H1 (cell line): ENCODE results near the gene DIAPH1. TPM values are rescaled to one million over a fixed set of nuclear protein-coding genes. Genes with fewer than 3 reads are reported as not detected.

Source experiments
- CTCF ChIA-PET: fragments of 300-600 bp; sonication (Branson Sonifier 250); formaldehyde crosslinking; loops from one replicate; lab custom pipeline; 2021; ENCODE audit not compliant: partially characterized antibody; lab: Charles Lee
- POLR2A ChIA-PET: fragments of 300-600 bp; sonication (Branson Sonifier 250); formaldehyde crosslinking; loops from one replicate; lab custom pipeline; 2021; ENCODE audit warnings: inconsistent platforms; ENCODE audit not compliant: partially characterized antibody; lab: Charles Lee
- DNase-seq, 2 experiments: peaks; one replicate each; pipeline versions ENCODE4 v3.0.0 to v3.0.0-alpha.2; 2010 to 2022; ENCODE audit warnings: low spot score in 2 of 2, low read depth in 1 of 2, mixed read lengths in 1 of 2
- FAIRE-seq: peaks from 2 replicates; lab custom pipeline; 2011; peaks lifted over from hg19 to GRCh38; lab: Jason Lieb, UNC
- H2AFZ ChIP-seq: 2 replicates; pipeline ENCODE4 v1.8.1; 2012; ENCODE audit warnings: low read length, inconsistent platforms
- H2AK5ac ChIP-seq: 2 replicates; pipeline ENCODE4 v1.6.1; 2013; ENCODE audit warnings: low read depth, low read length
- H2BK120ac ChIP-seq: replicated peaks from 2 replicates; pipeline ENCODE3; 2013; ENCODE audit warnings: low read depth, low read length, inconsistent platforms
- H2BK12ac ChIP-seq: 2 replicates; pipeline ENCODE4 v1.6.1; 2013; ENCODE audit warnings: low read depth, low read length
- H2BK15ac ChIP-seq: 2 replicates; pipeline ENCODE4 v1.6.1; 2013; ENCODE audit warnings: low read length
- H2BK20ac ChIP-seq: 2 replicates; pipeline ENCODE4 v1.6.1; 2013; ENCODE audit warnings: low read length
- H2BK5ac ChIP-seq: 2 replicates; pipeline ENCODE4 v1.6.1; 2013; ENCODE audit warnings: low read depth, low read length
- H3K14ac ChIP-seq: 2 replicates; pipeline ENCODE4 v1.6.1; 2013; ENCODE audit warnings: inconsistent platforms; ENCODE audit not compliant: insufficient read length
- H3K18ac ChIP-seq: 2 replicates; pipeline ENCODE4 v1.6.1; 2013; ENCODE audit warnings: low read length; ENCODE audit errors: extremely low read depth
- H3K23ac ChIP-seq: 2 replicates; pipeline ENCODE4 v1.6.1; 2013; ENCODE audit warnings: inconsistent platforms; ENCODE audit not compliant: insufficient read length
- H3K23me2 ChIP-seq: 2 replicates; pipeline ENCODE4 v1.6.1; 2013; ENCODE audit warnings: low read depth, low read length
- H3K27ac ChIP-seq: 2 replicates; pipeline ENCODE4 v1.6.1; 2011; ENCODE audit warnings: low read depth, low read length, inconsistent platforms
- H3K27me3 ChIP-seq, 4 experiments: replicated peaks in 1 of 4; 1 replicate in 1 of 4; 2 replicates in 3 of 4; pipeline versions ENCODE4 v1.6.1 to v1.8.1; 2011 to 2013; ENCODE audit warnings: low read length in 3 of 4, mild to moderate bottlenecking in 3 of 4, inconsistent platforms in 2 of 4, mixed read lengths in 2 of 4, moderate library complexity in 1 of 4; ENCODE audit not compliant: control insufficient read depth in 3 of 4, insufficient read depth in 3 of 4; ENCODE audit errors: extremely low read depth in 1 of 4
- H3K36me3 ChIP-seq, 4 experiments: 2 replicates each; pipeline versions ENCODE4 v1.6.1 to v1.8.1; 2011 to 2013; ENCODE audit warnings: mild to moderate bottlenecking in 4 of 4, low read length in 3 of 4, moderate library complexity in 2 of 4, control low read depth in 1 of 4, inconsistent platforms in 1 of 4; ENCODE audit not compliant: insufficient read depth in 4 of 4, control insufficient read depth in 2 of 4
- H3K4ac ChIP-seq: replicated peaks from 2 replicates; pipeline ENCODE3; 2013; ENCODE audit warnings: low read length, low read depth, mixed read lengths, inconsistent platforms; ENCODE audit not compliant: insufficient read length
- H3K4me1 ChIP-seq, 4 experiments: replicated peaks in 1 of 4; 1 replicate in 1 of 4; 2 replicates in 3 of 4; pipeline versions ENCODE4 v1.6.1 to v1.8.1; 2011 to 2013; ENCODE audit warnings: low read length in 3 of 4, inconsistent platforms in 2 of 4, mixed read lengths in 1 of 4; ENCODE audit not compliant: insufficient read depth in 4 of 4, control insufficient read depth in 3 of 4
- H3K4me2 ChIP-seq, 2 experiments: 2 replicates each; pipeline versions ENCODE4 v1.6.1 to v1.8.1; 2011 to 2013; ENCODE audit warnings: low read depth in 2 of 2, low read length in 2 of 2, control low read depth in 1 of 2, inconsistent platforms in 1 of 2, mild to moderate bottlenecking in 1 of 2; ENCODE audit not compliant: insufficient read depth in 1 of 2
- H3K4me3 ChIP-seq, 4 experiments: fragments of 200-600, 300-600 bp in 1 of 4; sonication (generic), shearing (Covaris generic), sonication (Bioruptor Twin) in 1 of 4; 2 replicates each; pipeline versions ENCODE4 v1.5.1 to v1.8.1; 2011 to 2016; ENCODE audit warnings: low read length in 4 of 4, low read depth in 3 of 4, control low read depth in 2 of 4, inconsistent platforms in 2 of 4, mild to moderate bottlenecking in 2 of 4, mixed read lengths in 1 of 4, moderate library complexity in 1 of 4; ENCODE audit not compliant: insufficient read depth in 2 of 4; ENCODE audit errors: extremely low read depth in 1 of 4
- H3K56ac ChIP-seq: replicated peaks from 2 replicates; pipeline ENCODE3; 2013; ENCODE audit warnings: low read depth, mild to moderate bottlenecking, mixed read lengths, low read length, inconsistent platforms; ENCODE audit not compliant: insufficient read length
- H3K79me1 ChIP-seq: 2 replicates; pipeline ENCODE4 v1.6.1; 2013; ENCODE audit warnings: low read depth, low read length, control low read depth
- H3K79me2 ChIP-seq, 2 experiments: 2 replicates each; pipeline versions ENCODE4 v1.6.1 to v1.8.1; 2012 to 2013; ENCODE audit warnings: low read length in 2 of 2, mild to moderate bottlenecking in 2 of 2, inconsistent platforms in 1 of 2; ENCODE audit not compliant: insufficient read depth in 2 of 2, control insufficient read depth in 1 of 2
- H3K9ac ChIP-seq, 4 experiments: replicated peaks in 1 of 4; 1 replicate in 1 of 4; 2 replicates in 3 of 4; pipeline versions ENCODE4 v1.6.1 to v1.8.1; 2011 to 2013; ENCODE audit warnings: low read depth in 3 of 4, low read length in 3 of 4, control low read depth in 2 of 4, mild to moderate bottlenecking in 2 of 4, moderate library complexity in 2 of 4, inconsistent platforms in 1 of 4; ENCODE audit errors: extremely low read depth in 1 of 4
- H3K9me3 ChIP-seq, 2 experiments: 2 replicates each; pipeline versions ENCODE4 v1.6.1 to v1.8.1; 2012 to 2013; ENCODE audit warnings: mild to moderate bottlenecking in 2 of 2, moderate library complexity in 2 of 2, control low read depth in 1 of 2, inconsistent platforms in 1 of 2, low read depth in 1 of 2, low read length in 1 of 2, mixed read lengths in 1 of 2; ENCODE audit not compliant: insufficient read depth in 2 of 2
- H4K20me1 ChIP-seq, 2 experiments: replicated peaks in 1 of 2; 2 replicates each; pipeline versions ENCODE3 to v1.8.1; 2011 to 2013; ENCODE audit warnings: inconsistent platforms in 2 of 2, low read length in 2 of 2, mild to moderate bottlenecking in 1 of 2; ENCODE audit not compliant: insufficient read depth in 2 of 2, control insufficient read depth in 1 of 2
- H4K5ac ChIP-seq: 2 replicates; pipeline ENCODE4 v1.6.1; 2013; ENCODE audit warnings: low read length, low read depth, mixed read lengths, inconsistent platforms; ENCODE audit not compliant: insufficient read length
- H4K8ac ChIP-seq: 2 replicates; pipeline ENCODE4 v1.8.0; 2013; ENCODE audit warnings: mild to moderate bottlenecking, moderate library complexity, low read length, inconsistent platforms; ENCODE audit not compliant: insufficient read depth; ENCODE audit errors: extremely low read depth
- H4K91ac ChIP-seq: replicated peaks from 2 replicates; pipeline ENCODE3; 2013; ENCODE audit warnings: low read length, mixed read lengths, inconsistent platforms; ENCODE audit not compliant: insufficient read length
- CHD2 ChIP-seq: IDR thresholded peaks from 2 replicates; pipeline ENCODE4 v1.6.1; 2012; ENCODE audit warnings: low read length, improper control_type of control experiment
- EP300 ChIP-seq, 2 experiments: IDR thresholded peaks; 1 replicate in 1 of 2; 2 replicates in 1 of 2; pipeline ENCODE4 v1.6.1; 2011 to 2012; ENCODE audit warnings: low read depth in 2 of 2, low read length in 2 of 2, mild to moderate bottlenecking in 2 of 2, borderline replicate concordance in 1 of 2, inconsistent platforms in 1 of 2, moderate library complexity in 1 of 2
- EZH2 ChIP-seq: fragments of 200-600 bp; sonication (generic); IDR thresholded peaks from 2 replicates; pipeline ENCODE4 v1.7.1; 2012; ENCODE audit warnings: low read depth, mild to moderate bottlenecking, moderate library complexity, low read length, inconsistent platforms; ENCODE audit not compliant: severe bottlenecking
- FOSL1 ChIP-seq: IDR thresholded peaks from 2 replicates; pipeline ENCODE4 v1.6.1; 2011; ENCODE audit warnings: mild to moderate bottlenecking, low read depth, low read length, moderate library complexity; ENCODE audit not compliant: insufficient read depth
- JUN ChIP-seq: IDR thresholded peaks from 2 replicates; pipeline ENCODE4 v1.6.1; 2011; ENCODE audit warnings: low read depth, mild to moderate bottlenecking, improper control_type of control experiment, low read length
- JUND ChIP-seq: IDR thresholded peaks from 2 replicates; pipeline ENCODE4 v1.6.1; 2011; ENCODE audit warnings: mild to moderate bottlenecking, improper control_type of control experiment, low read length
- NANOG ChIP-seq: IDR thresholded peaks from 2 replicates; pipeline ENCODE4 v1.6.1; 2011; ENCODE audit warnings: low read length, low read depth, mild to moderate bottlenecking, inconsistent platforms; ENCODE audit not compliant: insufficient read depth, poor library complexity, severe bottlenecking
- SIN3A ChIP-seq, 2 experiments: IDR thresholded peaks in 1 of 2; conservative IDR thresholded peaks in 1 of 2; 2 replicates each; pipeline ENCODE4 v1.6.1; 2011 to 2012; ENCODE audit warnings: low read length in 2 of 2, improper control_type of control experiment in 1 of 2, low read depth in 1 of 2, mild to moderate bottlenecking in 1 of 2
- SIX5 ChIP-seq: IDR thresholded peaks from 2 replicates; pipeline ENCODE4 v1.6.1; 2011; ENCODE audit warnings: mild to moderate bottlenecking, low read depth, low read length
- SP1 ChIP-seq: IDR thresholded peaks from 2 replicates; pipeline ENCODE4 v1.6.1; 2011; ENCODE audit warnings: low read depth, low read length
- TAF1 ChIP-seq: IDR thresholded peaks from 2 replicates; pipeline ENCODE4 v1.6.1; 2011; ENCODE audit warnings: mild to moderate bottlenecking, low read depth, low read length
- TBP ChIP-seq: IDR thresholded peaks from 2 replicates; pipeline ENCODE4 v1.6.1; 2011; ENCODE audit warnings: low read depth, low read length, improper control_type of control experiment
- TCF12 ChIP-seq: IDR thresholded peaks from 2 replicates; pipeline ENCODE4 v1.6.1; 2011; ENCODE audit warnings: low read depth, mild to moderate bottlenecking, low read length
- polyA plus RNA-seq, 7 experiments: library from polyadenylated mRNA; depleted of rRNA in 3 of 7; stranded (reverse) in 5 of 7; unstranded in 2 of 7; fragments of >200 nt in 5 of 7; fragments of 200-250 nt in 2 of 7; gene quantifications; 1 replicate in 5 of 7; 2 replicates in 1 of 7; 4 replicates in 1 of 7; pipeline versions ENCODE4 v1.2.1 to v1.2.3, GENCODE V29; 2011 to 2013; ENCODE audit warnings: missing spikeins in 2 of 7, mixed read lengths in 2 of 7
- total RNA-seq: library from RNA; stranded (reverse); fragmentation: NEBNext Ultra II Directional; extraction: Animal tissue kit (Norgen Biotek cat#: 25700); gene quantifications from 2 replicates; pipeline ENCODE4 v1.2.1, GENCODE V29; 2021
- TF ChIP-seq, protein P1 (sequence below): IDR thresholded peaks from 2 replicates; pipeline ENCODE4 v1.6.1; 2012; ENCODE audit warnings: inconsistent platforms

Gene DIAPH1
- total and polyA plus RNA-seq, 2 of the 8 experiments (the other 6 are each of a cell fraction or from before 2014, with no cell fraction given), result 61.2 to 114 TPM

DNA sequence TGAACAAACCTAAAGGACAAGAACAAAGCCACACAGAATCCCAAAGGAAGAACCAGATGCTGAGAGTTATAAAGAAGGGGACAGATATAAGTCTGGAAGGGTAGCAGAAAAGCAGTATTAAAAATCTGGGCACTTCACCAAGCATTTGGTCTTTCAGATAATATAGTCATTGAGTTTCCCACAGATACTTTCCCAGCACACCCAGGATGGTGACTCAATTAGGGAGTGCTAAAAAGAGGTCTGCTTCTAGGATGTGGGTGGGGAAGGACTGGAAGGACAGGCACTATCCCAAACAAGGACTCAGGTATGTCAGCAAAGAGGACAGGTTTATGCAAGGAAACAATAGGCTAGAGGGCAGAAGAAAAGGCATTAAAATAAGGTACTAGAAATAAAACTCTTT is 59.3 kb downstream of the DIAPH1 start:
- Histone ChIP-seq H4K8ac (no peak overlapping the region), H2BK12ac (peak overlapping the region; percentile 51; the same call in 1 of the 2 replicates), H2AFZ (no peak overlapping the region), H3K27ac (peak overlapping the region; percentile 22; the same call in 1 of the 2 replicates), H3K4me2 (no peak overlapping the region), H3K9ac (no peak overlapping the region), H3K4me1 (peaks cover 3 to 18% (median 6%) of the 10 kb centered on the region in 4 experiments; a peak in 6 of 7 replicates), H4K5ac (no peak overlapping the region), H2AK5ac (0 out of 2 replicates have a peak overlapping the region, but pooled peaks have one; percentile 71), H3K23ac (no peak overlapping the region), H3K9me3 (no peaks in the 10 kb centered on the region), H3K4me3 (no peak overlapping the region), H3K79me1 (no peaks in the 10 kb centered on the region), H3K56ac (no peak overlapping the region), H2BK15ac (no peak overlapping the region), H4K91ac (no peak overlapping the region), H3K36me3 (peaks cover 0 to 5% (median 1%) of the 10 kb centered on the region in 4 experiments; a peak in 5 of 8 replicates), H2BK5ac (no peak overlapping the region), H3K27me3 (no peaks in the 10 kb centered on the region), H2BK20ac (no peak overlapping the region), H2BK120ac (no peak overlapping the region), H3K23me2 (no peaks in the 10 kb centered on the region), H3K4ac (no peak overlapping the region), H3K18ac (no peak overlapping the region), H3K14ac (no peak overlapping the region), H4K20me1 (no peaks in the 10 kb centered on the region), H3K79me2 (no peaks in the 10 kb centered on the region)
- no peak for FAIRE-seq
- ChIA-PET POLR2A (interaction anchor here (0.7 to 2.5 kb wide), 4 partner anchors 9 to 336 kb away, joined by 3 to 9 read pairs (median 6); partner anchors contain the start of genes PCDHB14 and PCDHB15), CTCF (interaction anchor here (0.6 to 6.2 kb wide), 18 partner anchors 8 to 362 kb away, joined by 3 to 74 read pairs (median 17); partner anchors contain the start of genes PCDHB14, PCDHB15, PCDHGA10 and PCDHGA11)
- no peak for DNase-seq
- TF ChIP-seq NANOG (no peak), SIX5 (no peak), SP1 (no peak), TCF12 (no peak), EP300 (IDR thresholded peaks at IDR 0.05; ENCODE audit: borderline replicate concordance in 1 of 2, low read depth in 2 of 2, low read length in 2 of 2) (no peak), TBP (no peak), FOSL1 (no peak), EZH2 (no peak), SIN3A (conservative IDR thresholded peaks at IDR 0.05 in 1 of 2, IDR thresholded peaks at IDR 0.05 in 1 of 2; ENCODE audit: low read depth in 1 of 2, low read length in 2 of 2) (no peak), CHD2 (no peak), JUND (no peak), JUN (no peak), TAF1 (no peak)
- TF ChIP-seq, protein P1, sequence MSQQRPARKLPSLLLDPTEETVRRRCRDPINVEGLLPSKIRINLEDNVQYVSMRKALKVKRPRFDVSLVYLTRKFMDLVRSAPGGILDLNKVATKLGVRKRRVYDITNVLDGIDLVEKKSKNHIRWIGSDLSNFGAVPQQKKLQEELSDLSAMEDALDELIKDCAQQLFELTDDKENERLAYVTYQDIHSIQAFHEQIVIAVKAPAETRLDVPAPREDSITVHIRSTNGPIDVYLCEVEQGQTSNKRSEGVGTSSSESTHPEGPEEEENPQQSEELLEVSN, result no peak
